Colonic mucosa (tissue), 4 donors: ENCODE measurements around the gene CAPS2. TPM values are rescaled to one million over a fixed set of nuclear protein-coding genes. Genes with fewer than 3 reads are reported as not detected.
A peak's percentile ranks its signal among the peaks of the same experiment; 100 is the strongest.

Experiments
- DNase-seq: peaks from one replicate; pipeline ENCODE4 v3.0.0-alpha.2; 2020
- H3K27ac ChIP-seq: fragments of 200-600 bp; one replicate; pipeline ENCODE4 v1.8.0; 2021
- H3K27me3 ChIP-seq: fragments of 200-600 bp; one replicate; pipeline ENCODE4 v1.8.0; 2021
- H3K36me3 ChIP-seq: fragments of 200-600 bp; one replicate; pipeline ENCODE4 v1.8.0; 2021
- H3K4me1 ChIP-seq: fragments of 200-600 bp; one replicate; pipeline ENCODE4 v1.8.0; 2021; ENCODE audit warnings: mild to moderate bottlenecking
- H3K4me3 ChIP-seq: fragments of 200-600 bp; one replicate; pipeline ENCODE4 v1.8.0; 2021
- H3K9ac ChIP-seq, 2 donors: one replicate each; pipeline ENCODE4 v1.7.0; 2013; ENCODE audit warnings: control low read depth in 2 of 2, low read depth in 2 of 2, low read length in 2 of 2
- H3K9me3 ChIP-seq: fragments of 200-600 bp; one replicate; pipeline ENCODE4 v1.8.0; 2021
- CTCF ChIP-seq: fragments of 200-600 bp; IDR thresholded peaks from one replicate; pipeline ENCODE4 v1.8.0; 2022; ENCODE audit warnings: antibody characterized with exemption, mild to moderate bottlenecking
- intact Hi-C: fragments of 100-400 bp; cut with DNase I; formaldehyde crosslinking; loops from one replicate; pipeline ENCODE4 v1.14.1; 2022
- total RNA-seq, 2 donors: library from RNA; stranded (reverse); fragmentation: NEBNext Ultra II Directional in 1 of 2; extraction: Animal tissue kit (Norgen Biotek cat#: 25700) in 1 of 2; gene quantifications; one replicate each; pipeline ENCODE4 v1.2.1, GENCODE V29; 2021
- donor health status: healthy.
- donor health status: DM: no; HTN: no; CAD: no.
- donor health status: DM: no; HTN: no; CAD: no.

Gene CAPS2
- 1 to 10 TPM; 1.5 to 2.6 TPM for total RNA-seq

DNA sequence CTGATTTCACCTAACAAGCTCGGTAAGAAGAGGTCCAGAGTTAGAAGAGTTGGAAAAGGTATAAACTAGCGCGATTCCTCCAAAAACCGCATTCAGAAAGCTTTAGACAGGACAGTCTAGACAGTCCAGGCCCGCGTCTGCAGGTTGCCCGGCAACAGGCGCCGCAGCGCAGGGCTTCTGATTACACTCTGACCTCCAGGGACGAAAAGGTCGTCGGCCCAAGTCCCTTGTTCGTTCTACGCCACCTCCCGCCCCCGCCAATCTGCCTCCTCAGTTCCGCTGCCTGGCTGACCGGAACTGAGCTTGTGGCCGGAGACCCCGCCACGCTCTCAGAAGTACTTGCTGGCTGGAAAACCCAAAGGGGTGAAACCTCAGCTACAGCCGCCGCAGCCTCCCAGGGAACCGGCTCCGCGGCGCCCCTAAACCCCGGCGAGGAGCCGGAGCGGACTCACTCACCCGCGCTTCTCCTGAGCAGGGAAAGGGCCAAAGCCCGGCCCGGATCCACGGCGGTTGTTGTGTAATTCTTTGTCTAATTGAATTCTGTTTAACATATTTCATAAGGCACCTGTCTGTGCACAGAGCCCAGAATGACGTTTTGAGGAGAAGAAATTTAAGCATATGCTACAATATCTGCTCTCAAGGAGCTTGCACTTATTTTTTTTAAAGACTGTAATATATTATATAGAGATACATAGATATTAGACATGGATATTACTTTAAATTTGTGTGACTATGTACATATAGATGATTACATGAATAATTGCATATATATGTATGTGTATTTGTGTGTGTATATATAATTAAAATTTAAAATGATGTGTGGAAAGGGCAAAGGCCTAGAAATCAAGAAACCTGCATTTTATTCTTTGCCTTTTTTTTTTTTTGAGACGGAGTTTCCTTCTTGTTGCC, at the start of gene CAPS2:
CAPS2 (minus strand) TSS at position 407 of the 909 bp plus-strand sequence. CDS start 3,826 bp downstream, outside the sequence.
- intact Hi-C loops: loop anchor here (5.0 kb wide), 1 partner anchor 177 kb away; no protein-coding TSS in a partner anchor

GRCh38 chr12:75378354-75378753, 48.2 kb upstream of the CAPS2 start:
- Histone ChIP-seq H3K9ac (no peak overlapping the region), H3K36me3 (no peaks in the 10 kb centered on the region), H3K4me3 (no peak overlapping the region), H3K27me3 (no peaks in the 10 kb centered on the region), H3K9me3 (no peaks in the 10 kb centered on the region), H3K4me1 (no peaks in the 10 kb centered on the region), H3K27ac (no peak overlapping the region)
- intact Hi-C loops: no loop called here
- TF ChIP-seq CTCF: no peak
- DNase-seq: no peak

More for the DNA sequence above, at the start of gene CAPS2:
- Histone ChIP-seq H3K9me3 (no peaks in the 10 kb centered on the region), H3K27ac (no peak within 1 kb of the TSS), H3K4me3 (peak within 1 kb of the TSS; percentile 40), H3K36me3 (no peaks in the 10 kb centered on the region), H3K4me1 (no peaks in the 10 kb centered on the region), H3K27me3 (peaks cover 4% of the 10 kb centered on the region), H3K9ac (peak within 1 kb of the TSS; percentile 42 to 61)
- no peak for TF ChIP-seq CTCF
- peak; percentile 79 for DNase-seq

- no peak for DNase-seq
- Histone ChIP-seq H3K9ac (no peak overlapping the region), H3K4me1 (no peaks in the 10 kb centered on the region), H3K27ac (no peak overlapping the region), H3K4me3 (no peak overlapping the region), H3K36me3 (no peaks in the 10 kb centered on the region), H3K9me3 (no peaks in the 10 kb centered on the region), H3K27me3 (no peaks in the 10 kb centered on the region)
- no peak for TF ChIP-seq CTCF
- intact Hi-C loops: no loop called here
Observed at GRCh38 chr12:75374971-75375370, 44.8 kb upstream of the CAPS2 start.

GRCh38 chr12:75366629-75367028, 36.5 kb upstream of the CAPS2 start:
- no peaks in the 10 kb centered on the region for H3K4me1 ChIP-seq
- no peaks in the 10 kb centered on the region for H3K9me3 ChIP-seq
- H3K4me3 ChIP-seq: no peak overlapping the region
- TF ChIP-seq CTCF: no peak
- no peaks in the 10 kb centered on the region for H3K36me3 ChIP-seq
- no peak overlapping the region for H3K27ac ChIP-seq
- no peak for DNase-seq
- H3K9ac ChIP-seq: no peak overlapping the region
- H3K27me3 ChIP-seq: no peaks in the 10 kb centered on the region
- intact Hi-C loops: no loop called here

DNA sequence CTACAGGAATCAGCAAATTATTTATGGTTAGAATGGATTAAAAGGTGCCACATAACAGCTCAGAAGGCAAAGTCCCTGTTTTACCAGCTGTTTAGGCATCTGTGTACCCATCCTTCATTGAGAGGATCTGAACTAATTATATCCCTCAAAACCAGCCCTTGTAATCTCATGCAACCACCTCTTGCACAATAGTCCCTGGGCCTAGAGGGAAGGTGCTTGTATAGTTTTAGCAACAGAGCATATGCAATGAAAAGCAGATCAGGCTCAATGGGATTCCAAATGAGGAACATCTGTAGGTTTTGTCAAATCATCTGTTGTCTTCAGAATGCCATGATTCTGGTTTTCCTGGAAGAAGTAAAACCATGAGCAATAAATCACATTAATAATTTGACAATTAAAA, 34.8 kb upstream of the CAPS2 start:
- no peak for DNase-seq
- no peak overlapping the region for H3K4me3 ChIP-seq
- H3K9me3 ChIP-seq: no peaks in the 10 kb centered on the region
- no peak overlapping the region for H3K27ac ChIP-seq
- no peak overlapping the region for H3K9ac ChIP-seq
- H3K36me3 ChIP-seq: no peaks in the 10 kb centered on the region
- no peaks in the 10 kb centered on the region for H3K27me3 ChIP-seq
- TF ChIP-seq CTCF: no peak
- intact Hi-C loops: no loop called here
- H3K4me1 ChIP-seq: no peaks in the 10 kb centered on the region
